Dendritic cell treated with granulocyte-macrophage colony-stimulating factor and Interleukin-4, amounts not matched to agents 40 ng/mL and 50 ng/mL, for 4 days (primary cell): Measurements from ENCODE around the gene IFRD1.
A peak's percentile ranks its signal among the peaks of the same experiment; 100 is the strongest.

Source experiments
- H3K27ac Mint-ChIP-seq: one replicate; pipeline ENCODE4 v1.8.0; 2022; ENCODE audit warnings: mild to moderate bottlenecking, mixed read lengths
- H3K27me3 Mint-ChIP-seq: one replicate; pipeline ENCODE4 v1.8.0; 2022; ENCODE audit warnings: mild to moderate bottlenecking, mixed read lengths
- H3K36me3 Mint-ChIP-seq: one replicate; pipeline ENCODE4 v1.8.0; 2022; ENCODE audit warnings: low read depth, mixed read lengths
- H3K4me1 Mint-ChIP-seq: one replicate; pipeline ENCODE4 v1.8.0; 2022; ENCODE audit warnings: low read depth, mixed read lengths
- H3K4me3 Mint-ChIP-seq: one replicate; pipeline ENCODE4 v1.8.0; 2022; ENCODE audit warnings: mild to moderate bottlenecking, moderate library complexity, mixed read lengths
- H3K9me3 Mint-ChIP-seq: one replicate; pipeline ENCODE4 v1.8.0; 2022; ENCODE audit warnings: mixed read lengths
- intact Hi-C: fragments of 100-400 bp; cut with micrococcal nuclease; formaldehyde crosslinking; loops from one replicate; pipeline ENCODE4 v1.15.0; 2022

The IFRD1 gene

GRCh38 chr7:112423987-112424386, 26.3 kb upstream of the IFRD1 start:
- intact Hi-C loops = no loop called here
- Mint-ChIP-seq H3K27me3 (no peaks in the 10 kb centered on the region), H3K4me3 (no peak overlapping the region), H3K4me1 (peaks cover 22% of the 10 kb centered on the region), H3K9me3 (no peaks in the 10 kb centered on the region), H3K36me3 (no peaks in the 10 kb centered on the region), H3K27ac (no peak overlapping the region)

- no peak overlapping the region for H3K27ac Mint-ChIP-seq
- intact Hi-C loops = no loop called here
- no peak overlapping the region for H3K4me3 Mint-ChIP-seq
- no peaks in the 10 kb centered on the region for H3K9me3 Mint-ChIP-seq
- H3K27me3 Mint-ChIP-seq = no peaks in the 10 kb centered on the region
- no peaks in the 10 kb centered on the region for H3K36me3 Mint-ChIP-seq
- peaks cover 11% of the 10 kb centered on the region for H3K4me1 Mint-ChIP-seq
Measured at GRCh38 chr7:112427984-112428383, 22.3 kb upstream of the IFRD1 start.

GRCh38 chr7:112428715-112429114, 21.5 kb upstream of the IFRD1 start:
- intact Hi-C loops = no loop called here
- H3K4me3 Mint-ChIP-seq = no peak overlapping the region
- no peaks in the 10 kb centered on the region for H3K27me3 Mint-ChIP-seq
- H3K9me3 Mint-ChIP-seq = no peaks in the 10 kb centered on the region
- H3K27ac Mint-ChIP-seq = no peak overlapping the region
- no peaks in the 10 kb centered on the region for H3K36me3 Mint-ChIP-seq
- H3K4me1 Mint-ChIP-seq = peaks cover 4% of the 10 kb centered on the region

GRCh38 chr7:112430649-112431048, 19.6 kb upstream of the IFRD1 start:
- Mint-ChIP-seq H3K4me1 (peaks cover 4% of the 10 kb centered on the region), H3K4me3 (no peak overlapping the region), H3K27ac (no peak overlapping the region), H3K9me3 (no peaks in the 10 kb centered on the region), H3K27me3 (no peaks in the 10 kb centered on the region), H3K36me3 (no peaks in the 10 kb centered on the region)
- intact Hi-C loops = no loop called here

- Mint-ChIP-seq H3K4me1 (peaks cover 4% of the 10 kb centered on the region), H3K4me3 (no peak overlapping the region), H3K27me3 (no peaks in the 10 kb centered on the region), H3K9me3 (no peaks in the 10 kb centered on the region), H3K27ac (no peak overlapping the region), H3K36me3 (no peaks in the 10 kb centered on the region)
- intact Hi-C loops = no loop called here
Measured at GRCh38 chr7:112431803-112432202, 18.5 kb upstream of the IFRD1 start.

- no peaks in the 10 kb centered on the region for H3K9me3 Mint-ChIP-seq
- H3K4me1 Mint-ChIP-seq = peaks cover 4% of the 10 kb centered on the region
- no peak overlapping the region for H3K4me3 Mint-ChIP-seq
- H3K27me3 Mint-ChIP-seq = no peaks in the 10 kb centered on the region
- intact Hi-C loops = no loop called here
- H3K36me3 Mint-ChIP-seq = no peaks in the 10 kb centered on the region
- no peak overlapping the region for H3K27ac Mint-ChIP-seq
Measured at GRCh38 chr7:112433289-112433688, 17.0 kb upstream of the IFRD1 start.

- Mint-ChIP-seq H3K27me3 (no peaks in the 10 kb centered on the region), H3K9me3 (no peaks in the 10 kb centered on the region), H3K27ac (no peak overlapping the region), H3K4me3 (no peak overlapping the region), H3K36me3 (no peaks in the 10 kb centered on the region), H3K4me1 (peaks cover 4% of the 10 kb centered on the region)
- intact Hi-C loops = no loop called here
Measured at GRCh38 chr7:112437072-112437471, 13.2 kb upstream of the IFRD1 start.

- H3K27ac Mint-ChIP-seq = no peak overlapping the region
- H3K4me1 Mint-ChIP-seq = no peaks in the 10 kb centered on the region
- no peaks in the 10 kb centered on the region for H3K27me3 Mint-ChIP-seq
- H3K9me3 Mint-ChIP-seq = no peaks in the 10 kb centered on the region
- H3K36me3 Mint-ChIP-seq = no peaks in the 10 kb centered on the region
- no peak overlapping the region for H3K4me3 Mint-ChIP-seq
- intact Hi-C loops = no loop called here
Measured at GRCh38 chr7:112439476-112439875, 10.8 kb upstream of the IFRD1 start.

- Mint-ChIP-seq H3K36me3 (no peaks in the 10 kb centered on the region), H3K27me3 (no peaks in the 10 kb centered on the region), H3K4me3 (no peak overlapping the region), H3K4me1 (peaks cover under 1% of the 10 kb centered on the region), H3K9me3 (no peaks in the 10 kb centered on the region), H3K27ac (no peak overlapping the region)
- intact Hi-C loops = loop anchor here (10.0 kb wide), 1 partner anchor 877 kb away; the partner anchor contains the start of gene IMMP2L
Measured at GRCh38 chr7:112442210-112442609, 8.1 kb upstream of the IFRD1 start.

- no peaks in the 10 kb centered on the region for H3K36me3 Mint-ChIP-seq
- intact Hi-C loops = loop anchor here (10.0 kb wide), 1 partner anchor 880 kb away; the partner anchor contains the start of gene IMMP2L
- no peaks in the 10 kb centered on the region for H3K9me3 Mint-ChIP-seq
- no peaks in the 10 kb centered on the region for H3K27me3 Mint-ChIP-seq
- peaks cover 17% of the 10 kb centered on the region for H3K4me1 Mint-ChIP-seq
- no peak overlapping the region for H3K27ac Mint-ChIP-seq
- no peak overlapping the region for H3K4me3 Mint-ChIP-seq
Measured at GRCh38 chr7:112444505-112444904, 5.8 kb upstream of the IFRD1 start.

GRCh38 chr7:112446431-112446830, 3.8 kb upstream of the IFRD1 start:
- no peaks in the 10 kb centered on the region for H3K9me3 Mint-ChIP-seq
- H3K4me3 Mint-ChIP-seq = no peak overlapping the region
- no peak overlapping the region for H3K27ac Mint-ChIP-seq
- intact Hi-C loops = loop anchor here (10.0 kb wide), 1 partner anchor 882 kb away; the partner anchor contains the start of gene IMMP2L
- no peaks in the 10 kb centered on the region for H3K27me3 Mint-ChIP-seq
- peaks cover 22% of the 10 kb centered on the region for H3K4me1 Mint-ChIP-seq
- H3K36me3 Mint-ChIP-seq = peaks cover 14% of the 10 kb centered on the region

GRCh38 chr7:112447406-112447805, 2.9 kb upstream of the IFRD1 start:
- Mint-ChIP-seq H3K9me3 (no peaks in the 10 kb centered on the region), H3K4me3 (no peak overlapping the region), H3K27ac (no peak overlapping the region), H3K4me1 (peaks cover 29% of the 10 kb centered on the region), H3K36me3 (peaks cover 14% of the 10 kb centered on the region), H3K27me3 (no peaks in the 10 kb centered on the region)
- intact Hi-C loops = loop anchor here (10.0 kb wide), 1 partner anchor 883 kb away; the partner anchor contains the start of gene IMMP2L

- H3K4me3 Mint-ChIP-seq = no peak overlapping the region
- H3K27ac Mint-ChIP-seq = peak overlapping the region; percentile 3
- no peaks in the 10 kb centered on the region for H3K27me3 Mint-ChIP-seq
Measured at GRCh38 chr7:112448381-112448780, 1.9 kb upstream of the IFRD1 start.

GRCh38 chr7:112448891-112449290, 1.4 kb upstream of the IFRD1 start:
- H3K27ac Mint-ChIP-seq = peak overlapping the region; percentile 3
- H3K36me3 Mint-ChIP-seq = peaks cover 14% of the 10 kb centered on the region
- H3K27me3 Mint-ChIP-seq = no peaks in the 10 kb centered on the region
- intact Hi-C loops = loop anchor here (10.0 kb wide), 1 partner anchor 884 kb away; the partner anchor contains the start of gene IMMP2L
- H3K4me1 Mint-ChIP-seq = peaks cover 33% of the 10 kb centered on the region
- no peak overlapping the region for H3K4me3 Mint-ChIP-seq
- no peaks in the 10 kb centered on the region for H3K9me3 Mint-ChIP-seq

More at GRCh38 chr7:112448381-112448780, 1.9 kb upstream of the IFRD1 start:
- intact Hi-C loops = loop anchor here (10.0 kb wide), 1 partner anchor 884 kb away; the partner anchor contains the start of gene IMMP2L
- Mint-ChIP-seq H3K9me3 (no peaks in the 10 kb centered on the region), H3K36me3 (peaks cover 14% of the 10 kb centered on the region), H3K4me1 (peaks cover 33% of the 10 kb centered on the region)

- Mint-ChIP-seq H3K4me1 (peaks cover 34% of the 10 kb centered on the region), H3K27ac (peak overlapping the region; percentile 99), H3K4me3 (peak overlapping the region; percentile 93), H3K27me3 (no peaks in the 10 kb centered on the region), H3K36me3 (peaks cover 15% of the 10 kb centered on the region), H3K9me3 (no peaks in the 10 kb centered on the region)
- intact Hi-C loops = loop anchor here (10.0 kb wide), 1 partner anchor 885 kb away; the partner anchor contains the start of gene IMMP2L
Measured at GRCh38 chr7:112449353-112449752, 907 bp upstream of the IFRD1 start.
